H9 (cell line): ENCODE data around the gene RPS19. TPM values are rescaled to one million over a fixed set of nuclear protein-coding genes. Genes with fewer than 3 reads are reported as not detected.

Experiments used
- DNase-seq: peaks from one replicate; pipeline ENCODE4 v3.0.0-alpha.2; 2017
- H2AFZ ChIP-seq: one replicate; pipeline ENCODE4 v1.6.1; 2013; ENCODE audit warnings: mild to moderate bottlenecking, low read length, control low read depth, moderate library complexity
- H2AK5ac ChIP-seq: 2 replicates; pipeline ENCODE4 v1.6.1; 2013; ENCODE audit warnings: low read length, control low read depth, mixed read lengths; ENCODE audit not compliant: insufficient read length
- H2BK120ac ChIP-seq: one replicate; pipeline ENCODE4 v1.6.1; 2013; ENCODE audit warnings: low read depth, mild to moderate bottlenecking, low read length, control low read depth, inconsistent platforms; ENCODE audit not compliant: poor library complexity, severe bottlenecking
- H2BK12ac ChIP-seq: 2 replicates; pipeline ENCODE4 v1.6.1; 2013; ENCODE audit warnings: low read length, control low read depth, mixed read lengths, low read depth; ENCODE audit not compliant: insufficient read length
- H2BK15ac ChIP-seq: 2 replicates; pipeline ENCODE4 v1.6.1; 2013; ENCODE audit warnings: low read depth, low read length, control low read depth
- H2BK20ac ChIP-seq: one replicate; pipeline ENCODE4 v1.6.1; 2013; ENCODE audit warnings: low read depth, mild to moderate bottlenecking, low read length, control low read depth, inconsistent platforms; ENCODE audit not compliant: poor library complexity, severe bottlenecking
- H2BK5ac ChIP-seq: 2 replicates; pipeline ENCODE4 v1.6.1; 2013; ENCODE audit warnings: low read length, control low read depth, mixed read lengths; ENCODE audit not compliant: insufficient read length
- H3K14ac ChIP-seq: 2 replicates; pipeline ENCODE4 v1.6.1; 2013; ENCODE audit warnings: low read length, control low read depth; ENCODE audit not compliant: insufficient read depth
- H3K18ac ChIP-seq: 2 replicates; pipeline ENCODE4 v1.6.1; 2013; ENCODE audit warnings: low read depth, mild to moderate bottlenecking, mixed read lengths, low read length, control low read depth; ENCODE audit not compliant: insufficient read length
- H3K23ac ChIP-seq: 2 replicates; pipeline ENCODE4 v1.6.1; 2013; ENCODE audit warnings: low read length, control low read depth, mixed read lengths, low read depth; ENCODE audit not compliant: insufficient read length
- H3K23me2 ChIP-seq: 2 replicates; pipeline ENCODE4 v1.6.1; 2013; ENCODE audit warnings: low read depth, mild to moderate bottlenecking, mixed read lengths, low read length, control low read depth; ENCODE audit not compliant: insufficient read length, poor library complexity, severe bottlenecking
- H3K27ac ChIP-seq: 2 replicates; pipeline ENCODE4 v1.5.1; 2013; ENCODE audit warnings: low read length, control low read depth, mixed read lengths, low read depth; ENCODE audit not compliant: insufficient read length
- H3K27me3 ChIP-seq: 2 replicates; pipeline ENCODE4 v1.6.1; 2013; ENCODE audit warnings: low read length, control low read depth, inconsistent platforms; ENCODE audit not compliant: insufficient read depth
- H3K4ac ChIP-seq: 2 replicates; pipeline ENCODE4 v1.6.1; 2013; ENCODE audit warnings: low read depth, mild to moderate bottlenecking, control low read depth, inconsistent platforms, low read length, moderate library complexity
- H3K4me1 ChIP-seq: 2 replicates; pipeline ENCODE4 v1.6.1; 2013; ENCODE audit warnings: low read length, control low read depth, inconsistent platforms; ENCODE audit not compliant: insufficient read depth
- H3K4me2 ChIP-seq: 2 replicates; pipeline ENCODE4 v1.6.1; 2013; ENCODE audit warnings: low read length, control low read depth, mixed read lengths; ENCODE audit not compliant: insufficient read length, insufficient read depth
- H3K56ac ChIP-seq: 2 replicates; pipeline ENCODE4 v1.6.1; 2013; ENCODE audit warnings: low read depth, mild to moderate bottlenecking, mixed read lengths, low read length, control low read depth; ENCODE audit not compliant: insufficient read length
- H3K79me1 ChIP-seq: 2 replicates; pipeline ENCODE4 v1.6.1; 2013; ENCODE audit warnings: low read depth, mild to moderate bottlenecking, moderate library complexity, low read length, control low read depth, inconsistent platforms; ENCODE audit not compliant: insufficient read depth, poor library complexity, severe bottlenecking
- H3K79me2 ChIP-seq: 2 replicates; pipeline ENCODE4 v1.6.1; 2013; ENCODE audit warnings: low read length, control low read depth, inconsistent platforms; ENCODE audit not compliant: insufficient read depth
- H3K9ac ChIP-seq: 2 replicates; pipeline ENCODE4 v1.6.1; 2013; ENCODE audit warnings: low read length, control low read depth, mixed read lengths; ENCODE audit not compliant: insufficient read length; ENCODE audit errors: extremely low read depth
- H3K9me3 ChIP-seq: one replicate; pipeline ENCODE4 v1.6.1; 2013; ENCODE audit warnings: low read depth, low read length, inconsistent platforms; ENCODE audit not compliant: control insufficient read depth
- H3T11ph ChIP-seq: one replicate; pipeline ENCODE4 v1.6.1; 2013; ENCODE audit warnings: mild to moderate bottlenecking, low read length, control low read depth, inconsistent platforms
- H4K20me1 ChIP-seq: one replicate; pipeline ENCODE4 v1.6.1; 2013; ENCODE audit not compliant: control insufficient read depth, insufficient read length, insufficient read depth
- H4K5ac ChIP-seq: 2 replicates; pipeline ENCODE4 v1.6.1; 2013; ENCODE audit warnings: low read depth, mild to moderate bottlenecking, mixed read lengths, low read length, control low read depth; ENCODE audit not compliant: insufficient read length
- H4K8ac ChIP-seq: replicated peaks from 2 replicates; pipeline ENCODE4 v1.6.1; 2013; ENCODE audit warnings: low read length, control low read depth, mixed read lengths, low read depth; ENCODE audit not compliant: insufficient read length
- H4K91ac ChIP-seq: 2 replicates; pipeline ENCODE4 v1.6.1; 2013; ENCODE audit warnings: low read depth, mild to moderate bottlenecking, moderate library complexity, mixed read lengths, low read length, control low read depth; ENCODE audit not compliant: insufficient read length
- H3K27ac Mint-ChIP-seq, 3 experiments: 2 replicates in 2 of 3; 3 replicates in 1 of 3; pipeline ENCODE4 v1.8.0; 2020 to 2021; ENCODE audit warnings: mixed read lengths in 3 of 3, mild to moderate bottlenecking in 1 of 3, moderate library complexity in 1 of 3
- H3K27me3 Mint-ChIP-seq: 2 replicates; pipeline ENCODE4 v1.8.0; 2021; ENCODE audit warnings: low read depth, mild to moderate bottlenecking, moderate library complexity, mixed read lengths
- H3K36me3 Mint-ChIP-seq, 3 experiments: 2 replicates in 2 of 3; 3 replicates in 1 of 3; pipeline ENCODE4 v1.8.0; 2020 to 2021; ENCODE audit warnings: low read depth in 3 of 3, mixed read lengths in 3 of 3; ENCODE audit not compliant: insufficient read depth in 1 of 3
- H3K4me1 Mint-ChIP-seq, 2 experiments: 2 replicates each; pipeline ENCODE4 v1.8.0; 2020; ENCODE audit warnings: mixed read lengths in 2 of 2
- H3K4me3 Mint-ChIP-seq, 2 experiments: 2 replicates in 1 of 2; 3 replicates in 1 of 2; pipeline ENCODE4 v1.8.0; 2020 to 2021; ENCODE audit warnings: mild to moderate bottlenecking in 2 of 2, mixed read lengths in 2 of 2, moderate library complexity in 1 of 2
- H3K9me3 Mint-ChIP-seq, 2 experiments: 2 replicates in 1 of 2; 3 replicates in 1 of 2; pipeline ENCODE4 v1.8.0; 2020; ENCODE audit warnings: mild to moderate bottlenecking in 2 of 2, mixed read lengths in 2 of 2, moderate library complexity in 1 of 2
- CTCF ChIP-seq: fragments of 200-600 bp; sonication (generic); conservative IDR thresholded peaks from 3 replicates; pipeline ENCODE4 v1.8.0; 2021; ENCODE audit warnings: antibody characterized with exemption, mild to moderate bottlenecking
- WGBS: extraction: QIAGEN DNeasy Blood & Tissue Kit; methylation state at CpG from one replicate; pipeline ENCODE4 v1.1.7; 2013; ENCODE audit warnings: missing lambda C conversion rate, low lambda C conversion rate, mixed read lengths; ENCODE audit not compliant: insufficient read length; ENCODE audit errors: extremely low coverage; 5-methylcytosine and 5-hydroxymethylcytosine counted together
- total RNA-seq: library from RNA; stranded (reverse); gene quantifications from 2 replicates; pipeline ENCODE4 v1.2.1, GENCODE V29; 2021

The RPS19 gene
- total RNA-seq, 1 experiment from 2014 or later = 3,024 TPM

- Histone ChIP-seq H2BK120ac (no peak overlapping the region), H3K56ac (no peak overlapping the region), H4K20me1 (no peaks in the 10 kb centered on the region), H3K23ac (no peak overlapping the region), H2BK15ac (no peak overlapping the region), H3K4ac (no peak overlapping the region), H4K8ac (no peak overlapping the region), H3K27ac (no peak overlapping the region), H3K79me1 (no peaks in the 10 kb centered on the region), H3K79me2 (0 out of 2 replicates have a peak, but pooled peaks cover 2% of the 10 kb centered on the region), H2BK5ac (no peak overlapping the region), H3K9ac (no peak overlapping the region), H4K5ac (no peak overlapping the region), H2BK12ac (no peak overlapping the region), H3K18ac (no peak overlapping the region), H2AFZ (no peak overlapping the region), H2BK20ac (no peak overlapping the region), H3K23me2 (no peaks in the 10 kb centered on the region), H3K4me1 (no peaks in the 10 kb centered on the region; the same call in 1 of the 2 replicates), H3K4me2 (no peak overlapping the region), H3K9me3 (no peaks in the 10 kb centered on the region), H3K14ac (no peak overlapping the region; the same call in 1 of the 2 replicates), H3K27me3 (no peaks in the 10 kb centered on the region), H2AK5ac (no peak overlapping the region), H3T11ph (no peak overlapping the region), H4K91ac (no peak overlapping the region)
- Mint-ChIP-seq H3K4me1 (peaks cover 0 to 32% of the 10 kb centered on the region in 2 experiments; a peak in 2 of 4 replicates), H3K36me3 (peaks cover 8 to 43% (median 19%) of the 10 kb centered on the region in 3 experiments; a peak in 5 of 7 replicates), H3K27ac (peak overlapping the region in 1 of 3 experiments; percentile 87; a peak in 2 of 7 replicates), H3K9me3 (no peaks in the 10 kb centered on the region), H3K27me3 (no peaks in the 10 kb centered on the region; the same call in 1 of the 2 replicates), H3K4me3 (no peak overlapping the region)
- no CpG with 5 or more reads among the region's 6 CpGs for WGBS
- no peak for DNase-seq
- TF ChIP-seq CTCF = no peak
Observed at GRCh38 chr19:41893899-41894298, 33.8 kb downstream of the RPS19 start.
